HepG2 (cell line): Measurements from ENCODE around the gene SMIM44. TPM values are rescaled to one million over a fixed set of nuclear protein-coding genes. Genes with fewer than 3 reads are reported as not detected.

Source experiments
- ATAC-seq: fragments of 200-7000 bp; cut with Tn5 transposase; 3 replicates; pipeline ENCODE4 v1.9.1; 2020; ENCODE audit warnings: mild to moderate bottlenecking, moderate library complexity
- BruUV-seq: library from RNA; stranded (reverse); fragments of 400-500 nt; replicated peaks from 2 replicates; lab custom pipeline; 2021; lab: Mats Ljungman, UMichigan
- CTCF ChIA-PET: fragments of 300-600 bp; formaldehyde crosslinking; extraction: SDS; loops from one replicate; lab custom pipeline; 2021; ENCODE audit warnings: low total read pairs, inconsistent platforms, low intra/inter-chr PET ratio; lab: Yijun Ruan, JAX
- POLR2A ChIA-PET: fragments of 350-600 bp; sonication (Branson Sonifier 250); formaldehyde crosslinking; loops from one replicate; lab custom pipeline; 2020; ENCODE audit warnings: antibody characterized with exemption, inconsistent platforms; lab: Yijun Ruan, JAX
- DNase-seq: peaks from one replicate; pipeline ENCODE4 v3.0.0-alpha.2; 2015; ENCODE audit warnings: low spot score
- FAIRE-seq: peaks from 3 replicates; lab custom pipeline; 2011; peaks lifted over from hg19 to GRCh38; lab: Jason Lieb, UNC
- H2AFZ ChIP-seq: one replicate; pipeline ENCODE4 v1.6.1; 2011; ENCODE audit warnings: low read length, inconsistent platforms
- H3K27ac ChIP-seq: fragments of 300-600 bp; 3 replicates; pipeline ENCODE4 v1.8.0; 2011; ENCODE audit warnings: mixed run types, mild to moderate bottlenecking, mixed read lengths, low read length, inconsistent platforms; ENCODE audit not compliant: insufficient read depth; ENCODE audit errors: extremely low read length
- H3K27me3 ChIP-seq, 2 experiments: fragments of 200-600 bp in 1 of 2; 2 replicates in 1 of 2; 3 replicates in 1 of 2; pipeline versions ENCODE4 v1.6.0 to v1.8.0; 2011; ENCODE audit warnings: low read length in 2 of 2, mild to moderate bottlenecking in 2 of 2, moderate library complexity in 2 of 2, inconsistent platforms in 1 of 2; ENCODE audit not compliant: insufficient read depth in 2 of 2, control insufficient read depth in 1 of 2
- H3K36me3 ChIP-seq, 2 experiments: fragments of 200-600 bp in 1 of 2; replicated peaks in 1 of 2; 2 replicates in 1 of 2; 3 replicates in 1 of 2; pipeline versions ENCODE4 v1.5.1 to v1.8.0; 2011; ENCODE audit warnings: low read length in 2 of 2, inconsistent platforms in 1 of 2; ENCODE audit not compliant: insufficient read depth in 2 of 2, control insufficient read depth in 1 of 2
- H3K4me1 ChIP-seq: 2 replicates; pipeline ENCODE4 v1.5.1; 2012; ENCODE audit warnings: low read length, inconsistent platforms; ENCODE audit not compliant: insufficient read depth
- H3K4me2 ChIP-seq: 2 replicates; pipeline ENCODE4 v1.6.0; 2011; ENCODE audit warnings: low read depth, low read length, inconsistent platforms
- H3K4me3 ChIP-seq, 3 experiments: fragments of 200-600 bp in 1 of 3; sonication (generic), shearing (Covaris generic) in 1 of 3; replicated peaks in 1 of 3; 2 replicates each; pipeline ENCODE4 v1.5.1; 2011 to 2016; ENCODE audit warnings: low read length in 3 of 3, inconsistent platforms in 2 of 3, low read depth in 2 of 3, mild to moderate bottlenecking in 2 of 3, control low read depth in 1 of 3, mixed read lengths in 1 of 3; ENCODE audit not compliant: insufficient read depth in 1 of 3
- H3K79me2 ChIP-seq: one replicate; pipeline ENCODE4 v1.6.1; 2011; ENCODE audit warnings: low read length, inconsistent platforms; ENCODE audit not compliant: insufficient read depth
- H3K9ac ChIP-seq: 2 replicates; pipeline ENCODE4 v1.6.0; 2011; ENCODE audit warnings: mild to moderate bottlenecking, low read depth, low read length, inconsistent platforms; ENCODE audit not compliant: insufficient read depth
- H3K9me3 ChIP-seq: 2 replicates; pipeline ENCODE4 v1.5.1; 2012; ENCODE audit warnings: mild to moderate bottlenecking, low read length
- H4K20me1 ChIP-seq: 2 replicates; pipeline ENCODE4 v1.6.0; 2011; ENCODE audit warnings: inconsistent platforms, mild to moderate bottlenecking, low read length, moderate library complexity; ENCODE audit not compliant: insufficient read depth
- ETS1 ChIP-seq: sonication (generic); formaldehyde crosslinking; IDR thresholded peaks from 2 replicates; pipeline ENCODE4 v1.4.0; 2020; ENCODE audit warnings: missing genetic modification reagents
- HNRNPK ChIP-seq: fragments of 200-400 bp; formaldehyde crosslinking; IDR thresholded peaks from 2 replicates; pipeline ENCODE4 v1.6.1; 2018; ENCODE audit warnings: low read length, low read depth, moderate library complexity, mild to moderate bottlenecking; ENCODE audit not compliant: poor library complexity, severe bottlenecking
- HNRNPUL1 ChIP-seq: fragments of 200-400 bp; formaldehyde crosslinking; IDR thresholded peaks from 2 replicates; pipeline ENCODE4 v1.6.1; 2017; ENCODE audit warnings: low read depth, mild to moderate bottlenecking, low read length, moderate library complexity
- PAF1 ChIP-seq: IDR thresholded peaks from 2 replicates; pipeline ENCODE4 v1.6.1; 2016; ENCODE audit warnings: missing genetic modification reagents, missing compliant biosample characterization
- TEAD2 ChIP-seq: sonication (generic); formaldehyde crosslinking; IDR thresholded peaks from 2 replicates; pipeline ENCODE4 v1.9.0; 2021; ENCODE audit warnings: missing genetic modification reagents
- ZNF556 ChIP-seq: sonication (generic); formaldehyde crosslinking; IDR thresholded peaks from 2 replicates; pipeline ENCODE4 v1.4.0; 2020; ENCODE audit warnings: mild to moderate bottlenecking, missing genetic modification reagents, borderline replicate concordance
- ZNF615 ChIP-seq: sonication (generic); formaldehyde crosslinking; IDR thresholded peaks from 2 replicates; pipeline ENCODE4 v1.5.0; 2020; ENCODE audit warnings: mild to moderate bottlenecking, missing genetic modification reagents, borderline replicate concordance
- WGBS: methylation state at CpG from one replicate; pipeline ENCODE4 v1.1.6; 2017; ENCODE audit warnings: low lambda C conversion rate; 5-methylcytosine and 5-hydroxymethylcytosine counted together
- in situ Hi-C: cut with HindIII; loops from 2 replicates; pipeline ENCODE4 v1.10.0; 2017; ENCODE audit warnings: low pct_unique_long_range_greater_than_20kb; ENCODE audit not compliant: extremely low pct_ligation_motif_present
- intact Hi-C: fragments of 100-400 bp; cut with micrococcal nuclease; formaldehyde crosslinking; loops from one replicate; pipeline ENCODE4 v1.10.0; 2022; ENCODE audit not compliant: unreplicated experiment
- polyA plus RNA-seq, 8 experiments: library from polyadenylated mRNA; depleted of rRNA in 3 of 8; stranded (reverse) in 7 of 8; unstranded in 1 of 8; fragments of >200 nt; fragmentation: Illumina TruSeq in 4 of 8; extraction: Trizol in 4 of 8; gene quantifications; 2 replicates each; pipeline versions ENCODE4 v1.2.1 to v1.2.3, GENCODE V29; 2011 to 2016; ENCODE audit warnings: low read depth in 4 of 8, missing spikeins in 1 of 8, mixed read lengths in 1 of 8; ENCODE audit not compliant: insufficient read depth in 1 of 8
- total RNA-seq, 5 experiments: library from RNA; depleted of rRNA; stranded (reverse); fragments of >200 nt; fragmentation: Illumina TruSeq; extraction: Trizol; gene quantifications; 2 replicates each; pipeline ENCODE4 v1.2.3, GENCODE V29; 2016; ENCODE audit warnings: low read depth in 1 of 5
- TF ChIP-seq, protein P1 (sequence below): sonication (generic); formaldehyde crosslinking; conservative IDR thresholded peaks from 2 replicates; pipeline ENCODE4 v1.8.0; 2022; ENCODE audit warnings: low read depth, missing genetic modification reagents
- TF ChIP-seq, protein P2 (sequence below): sonication (generic); formaldehyde crosslinking; IDR thresholded peaks from 2 replicates; pipeline ENCODE4 v1.5.1; 2020; ENCODE audit warnings: missing genetic modification reagents, mild to moderate bottlenecking, borderline replicate concordance
- TF ChIP-seq, protein P3 (sequence below): sonication (generic); formaldehyde crosslinking; IDR thresholded peaks from 2 replicates; pipeline ENCODE4 v1.4.0; 2020; ENCODE audit warnings: missing genetic modification reagents
- TF ChIP-seq, protein P4 (sequence below): sonication (generic); formaldehyde crosslinking; IDR thresholded peaks from 2 replicates; pipeline ENCODE4 v1.8.1; 2023; ENCODE audit warnings: missing genetic modification reagents, mild to moderate bottlenecking, borderline replicate concordance

The SMIM44 gene
- total and polyA plus RNA-seq, 2 of the 13 experiments (the other 11 are each of a cell fraction or from before 2014, with no cell fraction given) = not detected

DNA sequence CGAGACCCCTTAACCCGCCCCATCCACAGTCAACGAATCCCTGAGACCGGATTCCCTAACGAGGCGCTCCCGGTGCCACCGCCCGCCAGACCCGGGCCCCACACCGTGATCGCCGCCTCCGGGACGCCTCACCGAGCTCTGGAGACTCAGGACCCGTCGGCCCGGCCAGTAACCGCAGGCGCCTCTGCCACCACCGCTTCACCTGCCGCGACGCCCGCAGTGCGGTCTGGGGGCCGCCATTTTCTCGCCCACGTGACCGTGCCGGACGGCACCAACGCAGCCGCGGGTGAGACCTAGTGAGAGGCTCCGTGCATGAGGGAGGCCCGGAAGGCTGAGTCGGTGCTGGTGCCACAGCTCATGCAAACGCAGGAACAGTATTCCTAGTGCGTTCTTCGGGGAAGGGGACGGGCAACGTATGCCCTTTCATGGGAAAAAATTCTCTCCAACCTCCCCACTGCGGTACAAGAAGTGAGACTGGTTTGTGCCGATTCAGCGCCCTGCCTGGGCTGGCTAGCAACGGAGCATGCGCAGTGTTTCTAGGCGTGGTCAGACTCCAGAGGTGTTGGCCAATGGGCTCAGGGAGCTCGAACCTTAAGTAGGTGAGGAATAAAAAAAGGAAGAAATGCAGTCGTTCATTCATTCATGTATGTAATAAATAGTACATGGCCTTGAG is 17.3 kb upstream of the SMIM44 start, which contains the start of gene DOHH:
Gene DOHH (minus strand): TSS at position 246 of the 673 bp plus-strand sequence. CDS start 3,860 bp downstream, outside the sequence.
- H3K4me2 ChIP-seq = peak within 1 kb of the TSS; percentile 91
- H3K4me3 ChIP-seq = peak within 1 kb of the TSS; percentile 82 to 97 (median 89)
- H3K4me1 ChIP-seq = peaks cover 69% of the 10 kb centered on the region
- BruUV-seq = TSS peak; percentile 41
- peaks cover 5 to 19% of the 10 kb centered on the region in 2 experiments; a peak in 3 of 5 replicates for H3K36me3 ChIP-seq
- WGBS = 0% methylated on average over 10 of the region's 52 CpGs
- in situ Hi-C loops (no loop called here), intact Hi-C loops (no loop called here)
- no peaks in the 10 kb centered on the region for H4K20me1 ChIP-seq
- H3K79me2 ChIP-seq = peaks cover 27% of the 10 kb centered on the region
- ChIA-PET CTCF (no interaction called here), POLR2A (interaction anchor here (0.6 to 2.2 kb wide), 7 partner anchors 16 to 465 kb away, joined by 3 to 24 read pairs (median 4); partner anchors contain the start of genes MFSD12 and SMIM24)
- H3K27me3 ChIP-seq = no peaks in the 10 kb centered on the region; a peak in 2 of 5 replicates
- peak within 1 kb of the TSS; percentile 97 for H3K27ac ChIP-seq
- no peaks in the 10 kb centered on the region for H3K9me3 ChIP-seq
- ATAC-seq (peak; percentile 88), FAIRE-seq (peak; percentile 99), DNase-seq (peak; percentile 94)
- peak within 1 kb of the TSS; percentile 98 for H3K9ac ChIP-seq
- peak within 1 kb of the TSS; percentile 85 for H2AFZ ChIP-seq
- 0 out of 2 replicates have a peak, but pooled peaks have one; percentile 42 for TF ChIP-seq ZNF556 (CRISPR knock-in tag)
- TF ChIP-seq, protein P1, sequence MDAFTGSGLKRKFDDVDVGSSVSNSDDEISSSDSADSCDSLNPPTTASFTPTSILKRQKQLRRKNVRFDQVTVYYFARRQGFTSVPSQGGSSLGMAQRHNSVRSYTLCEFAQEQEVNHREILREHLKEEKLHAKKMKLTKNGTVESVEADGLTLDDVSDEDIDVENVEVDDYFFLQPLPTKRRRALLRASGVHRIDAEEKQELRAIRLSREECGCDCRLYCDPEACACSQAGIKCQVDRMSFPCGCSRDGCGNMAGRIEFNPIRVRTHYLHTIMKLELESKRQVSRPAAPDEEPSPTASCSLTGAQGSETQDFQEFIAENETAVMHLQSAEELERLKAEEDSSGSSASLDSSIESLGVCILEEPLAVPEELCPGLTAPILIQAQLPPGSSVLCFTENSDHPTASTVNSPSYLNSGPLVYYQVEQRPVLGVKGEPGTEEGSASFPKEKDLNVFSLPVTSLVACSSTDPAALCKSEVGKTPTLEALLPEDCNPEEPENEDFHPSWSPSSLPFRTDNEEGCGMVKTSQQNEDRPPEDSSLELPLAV (CRISPR knock-in tag) = no peak
- TF ChIP-seq, protein P2, sequence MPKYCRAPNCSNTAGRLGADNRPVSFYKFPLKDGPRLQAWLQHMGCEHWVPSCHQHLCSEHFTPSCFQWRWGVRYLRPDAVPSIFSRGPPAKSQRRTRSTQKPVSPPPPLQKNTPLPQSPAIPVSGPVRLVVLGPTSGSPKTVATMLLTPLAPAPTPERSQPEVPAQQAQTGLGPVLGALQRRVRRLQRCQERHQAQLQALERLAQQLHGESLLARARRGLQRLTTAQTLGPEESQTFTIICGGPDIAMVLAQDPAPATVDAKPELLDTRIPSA (CRISPR knock-in tag) = no peak
- TF ChIP-seq PAF1 (CRISPR knock-in tag) = no peak
- TF ChIP-seq, protein P3, sequence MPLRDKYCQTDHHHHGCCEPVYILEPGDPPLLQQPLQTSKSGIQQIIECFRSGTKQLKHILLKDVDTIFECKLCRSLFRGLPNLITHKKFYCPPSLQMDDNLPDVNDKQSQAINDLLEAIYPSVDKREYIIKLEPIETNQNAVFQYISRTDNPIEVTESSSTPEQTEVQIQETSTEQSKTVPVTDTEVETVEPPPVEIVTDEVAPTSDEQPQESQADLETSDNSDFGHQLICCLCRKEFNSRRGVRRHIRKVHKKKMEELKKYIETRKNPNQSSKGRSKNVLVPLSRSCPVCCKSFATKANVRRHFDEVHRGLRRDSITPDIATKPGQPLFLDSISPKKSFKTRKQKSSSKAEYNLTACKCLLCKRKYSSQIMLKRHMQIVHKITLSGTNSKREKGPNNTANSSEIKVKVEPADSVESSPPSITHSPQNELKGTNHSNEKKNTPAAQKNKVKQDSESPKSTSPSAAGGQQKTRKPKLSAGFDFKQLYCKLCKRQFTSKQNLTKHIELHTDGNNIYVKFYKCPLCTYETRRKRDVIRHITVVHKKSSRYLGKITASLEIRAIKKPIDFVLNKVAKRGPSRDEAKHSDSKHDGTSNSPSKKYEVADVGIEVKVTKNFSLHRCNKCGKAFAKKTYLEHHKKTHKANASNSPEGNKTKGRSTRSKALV = no peak
- no peak; the same call in 1 of the 2 replicates for TF ChIP-seq TEAD2 (CRISPR knock-in tag)
- no peak for TF ChIP-seq ETS1 (CRISPR knock-in tag)
- TF ChIP-seq HNRNPUL1 = no peak
- TF ChIP-seq HNRNPK = no peak
- no peak for TF ChIP-seq ZNF615 (CRISPR knock-in tag)
- TF ChIP-seq, protein P4, sequence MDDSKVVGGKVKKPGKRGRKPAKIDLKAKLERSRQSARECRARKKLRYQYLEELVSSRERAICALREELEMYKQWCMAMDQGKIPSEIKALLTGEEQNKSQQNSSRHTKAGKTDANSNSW = 0 out of 2 replicates have a peak, but pooled peaks have one; percentile 75
